Esophagus squamous epithelium (tissue), 5 donors: ENCODE measurements around the gene FAAP20. TPM values are rescaled to one million over a fixed set of nuclear protein-coding genes. Genes with fewer than 3 reads are reported as not detected.

Source experiments
- DNase-seq: peaks from one replicate; lab custom pipeline; 2025; lab: John Stamatoyannopoulos, UW
- H3K27ac ChIP-seq, 4 donors: fragments of 200-600 bp; sonication (generic); one replicate each; pipeline ENCODE4 v1.5.1; 2016 to 2019; ENCODE audit warnings: mild to moderate bottlenecking in 1 of 4
- H3K27me3 ChIP-seq, 4 donors: fragments of 200-600 bp; sonication (generic); 1 replicate in 3 of 4; 2 replicates in 1 of 4; pipeline versions ENCODE4 v1.5.1 to v1.6.0; 2017 to 2021; ENCODE audit warnings: antibody characterized with exemption in 1 of 4
- H3K36me3 ChIP-seq, 3 donors: fragments of 200-600 bp; sonication (generic); one replicate each; pipeline ENCODE4 v1.5.1; 2016 to 2019
- H3K4me1 ChIP-seq, 3 donors: fragments of 200-600 bp; sonication (generic); one replicate each; pipeline ENCODE4 v1.5.1; 2017 to 2019
- H3K4me3 ChIP-seq, 4 donors: fragments of 200-600 bp; sonication (generic); 1 replicate in 3 of 4; 2 replicates in 1 of 4; pipeline ENCODE4 v1.5.1; 2016 to 2019; ENCODE audit warnings: mild to moderate bottlenecking in 2 of 4, moderate library complexity in 1 of 4
- H3K9me3 ChIP-seq, 3 donors: fragments of 200-600 bp; sonication (generic); one replicate each; pipeline ENCODE4 v1.5.1; 2016 to 2019
- POLR2A ChIP-seq, 4 donors: fragments of 450-650 bp; IDR thresholded peaks; one replicate each; pipeline ENCODE4 v1.6.1; 2017; ENCODE audit warnings: antibody characterized with exemption in 4 of 4, mild to moderate bottlenecking in 4 of 4, moderate library complexity in 3 of 4
- WGBS, 2 donors: methylation state at CpG; one replicate each; pipeline ENCODE4 v1.1.5; 2018; 5-methylcytosine and 5-hydroxymethylcytosine counted together
- intact Hi-C: fragments of 100-400 bp; cut with DNase I; formaldehyde crosslinking; loops from one replicate; pipeline ENCODE4 v1.15.0; 2022
- total RNA-seq, 4 donors: library from RNA; depleted of rRNA; stranded (reverse); fragments of >200 nt; gene quantifications; one replicate each; pipeline ENCODE4 v1.1.0, GENCODE V29; 2016
- TF ChIP-seq, protein P1 (sequence below), 6 experiments: fragments of 450-650 bp in 4 of 6; fragments of 200-600 bp in 2 of 6; sonication (generic) in 2 of 6; IDR thresholded peaks; one replicate each; pipeline ENCODE4 v1.5.1; 2016 to 2019; ENCODE audit warnings: antibody characterized with exemption in 6 of 6, mild to moderate bottlenecking in 4 of 6, moderate library complexity in 4 of 6
- donor health status: DM: yes; HTN: yes; CAD: no.

The FAAP20 gene
- total RNA-seq, 4 donors from 2014 or later = 8.6 to 22.5 (median 18.1) TPM

DNA sequence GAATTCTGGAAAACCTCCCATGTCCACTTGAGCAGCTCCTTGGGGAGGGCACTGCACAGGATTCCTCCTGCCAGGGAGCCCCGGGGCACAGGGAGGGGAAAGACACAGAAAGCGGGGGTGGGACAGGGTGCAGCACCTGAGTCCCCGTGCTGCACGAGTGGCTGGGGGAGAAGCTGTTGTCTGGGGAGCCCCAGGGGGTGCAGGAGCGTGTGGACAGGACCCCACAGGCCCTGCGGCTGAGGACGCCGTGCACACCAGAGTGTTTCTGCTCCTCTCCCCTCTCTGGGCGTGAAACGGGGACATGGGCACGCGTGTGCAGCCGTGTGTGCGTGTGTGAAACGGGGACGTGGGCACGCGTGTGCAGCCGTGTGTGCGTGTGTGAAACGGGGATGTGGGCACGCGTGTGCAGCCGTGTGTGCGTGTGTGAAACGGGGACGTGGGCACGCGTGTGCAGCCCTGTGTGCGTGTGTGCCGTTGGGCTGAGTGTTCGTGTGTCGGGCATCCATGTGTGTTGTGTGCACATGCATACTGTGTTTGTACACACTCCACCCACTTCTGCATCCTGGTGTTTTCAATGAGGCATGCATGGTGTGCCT lies 21.9 kb downstream of the FAAP20 start:
- peaks cover 0 to 14% (median 8%) of the 10 kb centered on the region in 3 donors for H3K4me1 ChIP-seq
- intact Hi-C loops = no loop called here
- H3K36me3 ChIP-seq = peaks cover 0 to 40% (median 0%) of the 10 kb centered on the region in 3 donors
- no peak overlapping the region for H3K27ac ChIP-seq
- 82 to 93% methylated on average over 14 to 24 of the region's 33 CpGs for WGBS, 2 donors
- DNase-seq = no peak
- no peaks in the 10 kb centered on the region for H3K27me3 ChIP-seq
- H3K4me3 ChIP-seq = no peak overlapping the region
- H3K9me3 ChIP-seq = no peaks in the 10 kb centered on the region
- TF ChIP-seq, protein P1, sequence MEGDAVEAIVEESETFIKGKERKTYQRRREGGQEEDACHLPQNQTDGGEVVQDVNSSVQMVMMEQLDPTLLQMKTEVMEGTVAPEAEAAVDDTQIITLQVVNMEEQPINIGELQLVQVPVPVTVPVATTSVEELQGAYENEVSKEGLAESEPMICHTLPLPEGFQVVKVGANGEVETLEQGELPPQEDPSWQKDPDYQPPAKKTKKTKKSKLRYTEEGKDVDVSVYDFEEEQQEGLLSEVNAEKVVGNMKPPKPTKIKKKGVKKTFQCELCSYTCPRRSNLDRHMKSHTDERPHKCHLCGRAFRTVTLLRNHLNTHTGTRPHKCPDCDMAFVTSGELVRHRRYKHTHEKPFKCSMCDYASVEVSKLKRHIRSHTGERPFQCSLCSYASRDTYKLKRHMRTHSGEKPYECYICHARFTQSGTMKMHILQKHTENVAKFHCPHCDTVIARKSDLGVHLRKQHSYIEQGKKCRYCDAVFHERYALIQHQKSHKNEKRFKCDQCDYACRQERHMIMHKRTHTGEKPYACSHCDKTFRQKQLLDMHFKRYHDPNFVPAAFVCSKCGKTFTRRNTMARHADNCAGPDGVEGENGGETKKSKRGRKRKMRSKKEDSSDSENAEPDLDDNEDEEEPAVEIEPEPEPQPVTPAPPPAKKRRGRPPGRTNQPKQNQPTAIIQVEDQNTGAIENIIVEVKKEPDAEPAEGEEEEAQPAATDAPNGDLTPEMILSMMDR (IDR thresholded peaks at IDR 0.05) = no peak
- no peak for TF ChIP-seq POLR2A (IDR thresholded peaks at IDR 0.05)

DNA sequence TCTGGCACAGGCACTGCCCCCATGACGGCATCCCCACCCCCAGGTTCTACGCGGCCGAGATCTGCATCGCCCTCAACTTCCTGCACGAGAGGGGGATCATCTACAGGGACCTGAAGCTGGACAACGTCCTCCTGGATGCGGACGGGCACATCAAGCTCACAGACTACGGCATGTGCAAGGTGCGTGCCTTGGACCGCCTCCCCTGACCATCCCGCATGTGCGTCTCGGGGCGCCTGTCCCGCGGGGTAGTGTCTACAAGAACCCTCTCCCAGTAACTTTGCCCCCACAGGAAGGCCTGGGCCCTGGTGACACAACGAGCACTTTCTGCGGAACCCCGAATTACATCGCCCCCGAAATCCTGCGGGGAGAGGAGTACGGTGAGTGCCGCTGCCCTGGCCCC lies 22.6 kb downstream of the FAAP20 start:
- Histone ChIP-seq H3K27ac (no peak overlapping the region), H3K27me3 (no peaks in the 10 kb centered on the region), H3K4me1 (peaks cover 0 to 14% (median 8%) of the 10 kb centered on the region in 3 donors), H3K9me3 (no peaks in the 10 kb centered on the region), H3K36me3 (peaks cover 0 to 33% (median 0%) of the 10 kb centered on the region in 3 donors), H3K4me3 (no peak overlapping the region)
- WGBS, 2 donors = 97% methylated on average over 11 of the region's 26 CpGs; no CpG with 5 or more reads in 1 of the 2 donors
- TF ChIP-seq, protein P1 (IDR thresholded peaks at IDR 0.05) = no peak
- TF ChIP-seq POLR2A (IDR thresholded peaks at IDR 0.05) = no peak
- DNase-seq = no peak
- intact Hi-C loops = no loop called here

DNA sequence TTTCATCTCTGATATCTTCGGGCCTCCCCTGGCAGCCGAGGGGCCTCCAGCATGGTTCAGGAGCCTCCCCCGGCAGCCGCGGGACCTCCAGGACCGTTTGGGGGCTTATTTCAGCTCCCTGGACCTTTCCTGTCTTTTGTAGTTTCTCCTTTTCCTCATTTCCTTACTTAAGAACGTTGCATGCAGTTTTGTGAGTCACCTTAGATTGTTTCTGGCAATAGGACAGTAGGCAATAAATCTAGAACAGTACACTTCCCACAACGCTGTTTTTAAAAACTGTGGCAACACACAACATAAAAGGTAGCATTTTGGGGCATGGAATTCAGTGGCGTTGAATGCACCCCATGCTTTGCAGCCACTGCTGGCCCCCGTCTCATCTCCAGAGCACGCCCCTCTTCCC lies 24.4 kb downstream of the FAAP20 start:
- peaks cover 0 to 25% (median 0%) of the 10 kb centered on the region in 3 donors for H3K36me3 ChIP-seq
- WGBS, 2 donors = 71 to 75% methylated on average over 11 of the region's 11 CpGs
- H3K4me1 ChIP-seq = peaks cover 0 to 14% (median 8%) of the 10 kb centered on the region in 3 donors
- H3K9me3 ChIP-seq = no peaks in the 10 kb centered on the region
- intact Hi-C loops = no loop called here
- no peak for DNase-seq
- H3K27me3 ChIP-seq = no peaks in the 10 kb centered on the region
- H3K27ac ChIP-seq = no peak overlapping the region
- TF ChIP-seq, protein P1 (IDR thresholded peaks at IDR 0.05) = no peak
- no peak for TF ChIP-seq POLR2A (IDR thresholded peaks at IDR 0.05)
- H3K4me3 ChIP-seq = no peak overlapping the region

DNA sequence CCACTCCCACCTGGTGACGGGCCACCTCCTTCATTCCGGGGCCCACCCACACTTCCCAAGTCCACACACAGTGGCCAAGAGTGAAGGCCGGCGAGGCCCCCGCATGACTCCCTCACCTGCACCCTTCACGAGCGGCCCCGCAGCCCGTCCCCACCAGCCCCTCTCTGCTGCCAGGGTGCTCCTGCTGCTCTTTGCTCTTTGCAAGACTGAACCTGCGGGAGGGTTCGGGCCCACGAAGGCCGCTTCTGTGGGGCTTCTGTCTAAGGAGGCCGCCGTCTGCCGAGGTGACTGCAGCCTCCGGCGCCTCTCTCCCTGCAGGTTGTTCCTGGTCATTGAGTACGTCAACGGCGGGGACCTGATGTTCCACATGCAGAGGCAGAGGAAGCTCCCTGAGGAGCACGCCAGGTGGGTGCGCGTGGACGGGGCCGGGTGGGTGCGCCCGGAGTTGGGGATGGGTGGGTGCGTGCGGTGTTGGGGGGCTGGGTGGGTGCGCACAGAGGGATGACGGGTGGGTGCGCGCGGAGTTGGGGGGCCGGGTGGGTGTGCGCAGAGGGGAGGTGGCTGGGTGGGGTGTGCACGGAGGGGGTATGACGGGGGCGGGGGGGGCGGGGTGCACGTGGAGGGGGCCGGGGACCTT lies 25.3 kb downstream of the FAAP20 start:
- Histone ChIP-seq H3K27ac (no peak overlapping the region), H3K4me1 (peaks cover 0 to 6% (median 4%) of the 10 kb centered on the region in 3 donors), H3K4me3 (no peak overlapping the region), H3K36me3 (peaks cover 0 to 27% (median 0%) of the 10 kb centered on the region in 3 donors), H3K27me3 (no peaks in the 10 kb centered on the region), H3K9me3 (no peaks in the 10 kb centered on the region)
- intact Hi-C loops = no loop called here
- TF ChIP-seq POLR2A (IDR thresholded peaks at IDR 0.05) = no peak
- TF ChIP-seq, protein P1 (IDR thresholded peaks at IDR 0.05) = no peak
- no peak for DNase-seq
- 89% methylated on average over 11 to 19 of the region's 43 CpGs for WGBS, 2 donors

DNA sequence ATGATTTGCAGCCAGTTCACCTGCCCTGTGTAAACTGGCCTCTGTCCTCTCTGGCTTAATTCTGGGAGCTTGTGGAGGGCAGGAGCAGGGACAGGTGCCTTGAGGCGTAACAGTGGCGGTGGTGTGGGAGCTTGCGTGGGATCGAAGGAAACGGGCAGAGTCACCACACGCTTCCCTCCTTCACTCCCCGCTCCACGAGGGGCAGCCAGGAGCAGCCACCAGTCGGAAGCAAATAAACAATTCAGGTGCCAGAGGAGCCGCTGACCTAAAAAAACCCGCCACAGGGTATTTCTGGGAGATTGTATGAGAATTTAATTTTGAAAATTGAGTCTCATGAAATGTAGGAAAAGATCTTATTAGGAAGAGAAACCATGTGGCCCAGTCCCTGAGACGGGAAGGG lies 26.0 kb downstream of the FAAP20 start:
- Histone ChIP-seq H3K4me3 (no peak overlapping the region), H3K27me3 (no peaks in the 10 kb centered on the region), H3K27ac (no peak overlapping the region), H3K36me3 (peaks cover 0 to 35% (median 0%) of the 10 kb centered on the region in 3 donors), H3K9me3 (peaks cover 0 to 5% (median 0%) of the 10 kb centered on the region in 3 donors), H3K4me1 (no peaks in the 10 kb centered on the region)
- intact Hi-C loops = no loop called here
- no peak for DNase-seq
- WGBS, 2 donors = 87 to 94% methylated on average over 6 to 7 of the region's 12 CpGs
- TF ChIP-seq, protein P1 (IDR thresholded peaks at IDR 0.05) = no peak
- no peak for TF ChIP-seq POLR2A (IDR thresholded peaks at IDR 0.05)
